SK-N-SH treated with all-trans-retinoic acid at 6 μM for 48 hours (cell line): ENCODE measurements around the gene CLSTN2.

ENCODE experiments used
- ATAC-seq: fragments of 200-7000 bp; cut with Tn5 transposase; 3 replicates; pipeline ENCODE4 v1.9.1; 2020; ENCODE audit warnings: mild to moderate bottlenecking, moderate library complexity
- ARNTL ChIP-seq: fragments of 450-650 bp; formaldehyde crosslinking; IDR thresholded peaks from 2 replicates; pipeline ENCODE4 v1.5.0; 2020; ENCODE audit warnings: low read depth, mild to moderate bottlenecking, moderate library complexity, borderline replicate concordance
- BACH2 ChIP-seq: fragments of 250-450 bp; sonication (Bioruptor Pico); IDR thresholded peaks from 2 replicates; pipeline ENCODE4 v1.9.0; 2021; ENCODE audit warnings: mild to moderate bottlenecking, borderline replicate concordance
- CSDC2 ChIP-seq: fragments of 250-450 bp; sonication (Bioruptor Pico); IDR thresholded peaks from 2 replicates; pipeline ENCODE4 v1.5.0; 2020; ENCODE audit warnings: mild to moderate bottlenecking, moderate library complexity
- ESRRG ChIP-seq: fragments of 250-450 bp; sonication (Bioruptor Pico); IDR thresholded peaks from 2 replicates; pipeline ENCODE4 v1.6.1; 2021; ENCODE audit warnings: mild to moderate bottlenecking
- GLIS3 ChIP-seq: fragments of 250-450 bp; sonication (Bioruptor Pico); IDR thresholded peaks from 2 replicates; pipeline ENCODE4 v1.5.0; 2020; ENCODE audit warnings: mild to moderate bottlenecking, moderate library complexity
- ISL1 ChIP-seq: fragments of 250-450 bp; sonication (Bioruptor Pico); IDR thresholded peaks from 2 replicates; pipeline ENCODE4 v2.1.2; 2022; ENCODE audit warnings: mild to moderate bottlenecking, moderate library complexity
- PPARA ChIP-seq: fragments of 250-450 bp; sonication (Bioruptor Pico); IDR thresholded peaks from 2 replicates; pipeline ENCODE4 v1.5.0; 2020; ENCODE audit warnings: mild to moderate bottlenecking, borderline replicate concordance
- RARB ChIP-seq: fragments of 250-450 bp; sonication (Bioruptor Pico); IDR thresholded peaks from 2 replicates; pipeline ENCODE4 v1.8.0; 2021; ENCODE audit warnings: mild to moderate bottlenecking, moderate library complexity
- TCF4 ChIP-seq: fragments of 250-450 bp; sonication (Bioruptor Pico); IDR thresholded peaks from 2 replicates; pipeline ENCODE4 v1.8.0; 2021; ENCODE audit warnings: mild to moderate bottlenecking, moderate library complexity, borderline replicate concordance
- TOX ChIP-seq: fragments of 250-450 bp; sonication (Bioruptor Pico); IDR thresholded peaks from 2 replicates; pipeline ENCODE4 v1.8.0; 2021; ENCODE audit warnings: mild to moderate bottlenecking, moderate library complexity, borderline replicate concordance
- ZC3H10 ChIP-seq: fragments of 250-450 bp; sonication (Bioruptor Pico); IDR thresholded peaks from 2 replicates; pipeline ENCODE4 v1.5.1; 2021; ENCODE audit warnings: mild to moderate bottlenecking, moderate library complexity
- ZFP3 ChIP-seq: fragments of 250-450 bp; sonication (Bioruptor Pico); IDR thresholded peaks from 2 replicates; pipeline ENCODE4 v1.5.0; 2020; ENCODE audit warnings: mild to moderate bottlenecking, moderate library complexity
- ZFP30 ChIP-seq: fragments of 450-650 bp; formaldehyde crosslinking; IDR thresholded peaks from 2 replicates; pipeline ENCODE4 v1.5.0; 2022; ENCODE audit warnings: mild to moderate bottlenecking, moderate library complexity
- ZNF565 ChIP-seq: fragments of 450-650 bp; formaldehyde crosslinking; conservative IDR thresholded peaks from 2 replicates; pipeline ENCODE4 v1.5.0; 2020; ENCODE audit warnings: low read depth, mild to moderate bottlenecking, moderate library complexity
- ZNF70 ChIP-seq: fragments of 450-650 bp; formaldehyde crosslinking; IDR thresholded peaks from 2 replicates; pipeline ENCODE4 v1.5.0; 2020; ENCODE audit warnings: mild to moderate bottlenecking, moderate library complexity
- ZNF8 ChIP-seq: fragments of 450-650 bp; formaldehyde crosslinking; IDR thresholded peaks from 2 replicates; pipeline ENCODE4 v1.5.0; 2020; ENCODE audit warnings: mild to moderate bottlenecking, moderate library complexity
- TF ChIP-seq, protein P1 (sequence below): fragments of 250-450 bp; sonication (Bioruptor Pico); IDR thresholded peaks from 2 replicates; pipeline ENCODE4 v1.5.1; 2021; ENCODE audit warnings: mild to moderate bottlenecking, moderate library complexity
- TF ChIP-seq, protein P2 (sequence below): fragments of 250-450 bp; sonication (Bioruptor Pico); IDR thresholded peaks from 2 replicates; pipeline ENCODE4 v1.8.0; 2020; ENCODE audit warnings: mild to moderate bottlenecking, moderate library complexity, borderline replicate concordance
- TF ChIP-seq, protein P3 (sequence below): fragments of 250-450 bp; sonication (Bioruptor Pico); IDR thresholded peaks from 2 replicates; pipeline ENCODE4 v1.5.0; 2020; ENCODE audit warnings: mild to moderate bottlenecking, moderate library complexity
- TF ChIP-seq, protein P4 (sequence below): fragments of 250-450 bp; sonication (Bioruptor Pico); IDR thresholded peaks from 2 replicates; pipeline ENCODE4 v1.8.0; 2021; ENCODE audit warnings: low read depth, mild to moderate bottlenecking, moderate library complexity, borderline replicate concordance
- TF ChIP-seq, protein P5 (sequence below): fragments of 250-450 bp; sonication (Bioruptor Pico); IDR thresholded peaks from 2 replicates; pipeline ENCODE4 v1.5.1; 2020; ENCODE audit warnings: low read depth, mild to moderate bottlenecking, moderate library complexity

Gene CLSTN2

DNA sequence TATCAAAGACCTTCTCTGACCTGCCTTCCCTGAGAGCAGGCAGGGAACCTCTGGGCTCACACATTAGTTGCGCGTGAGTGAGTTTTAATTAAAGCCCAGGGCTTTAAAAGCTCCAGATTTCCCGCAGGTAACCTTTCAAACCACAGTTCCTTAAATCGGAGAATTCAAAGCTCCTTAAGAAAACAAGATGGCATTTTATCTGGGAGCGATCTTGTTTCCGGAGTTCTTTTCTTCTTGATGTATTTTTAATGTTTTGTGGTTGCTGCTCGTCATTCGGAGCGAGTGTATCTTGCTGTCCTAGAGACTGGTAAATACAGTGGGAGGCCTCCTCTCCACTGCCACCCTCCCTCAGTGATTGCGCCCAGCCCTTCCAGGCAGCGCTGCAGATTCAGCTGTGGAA, 284.3 kb downstream of the CLSTN2 start:
- no peak for TF ChIP-seq GLIS3 (CRISPR knock-in tag)
- TF ChIP-seq, protein P1, sequence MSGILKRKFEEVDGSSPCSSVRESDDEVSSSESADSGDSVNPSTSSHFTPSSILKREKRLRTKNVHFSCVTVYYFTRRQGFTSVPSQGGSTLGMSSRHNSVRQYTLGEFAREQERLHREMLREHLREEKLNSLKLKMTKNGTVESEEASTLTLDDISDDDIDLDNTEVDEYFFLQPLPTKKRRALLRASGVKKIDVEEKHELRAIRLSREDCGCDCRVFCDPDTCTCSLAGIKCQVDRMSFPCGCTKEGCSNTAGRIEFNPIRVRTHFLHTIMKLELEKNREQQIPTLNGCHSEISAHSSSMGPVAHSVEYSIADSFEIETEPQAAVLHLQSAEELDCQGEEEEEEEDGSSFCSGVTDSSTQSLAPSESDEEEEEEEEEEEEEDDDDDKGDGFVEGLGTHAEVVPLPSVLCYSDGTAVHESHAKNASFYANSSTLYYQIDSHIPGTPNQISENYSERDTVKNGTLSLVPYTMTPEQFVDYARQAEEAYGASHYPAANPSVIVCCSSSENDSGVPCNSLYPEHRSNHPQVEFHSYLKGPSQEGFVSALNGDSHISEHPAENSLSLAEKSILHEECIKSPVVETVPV (CRISPR knock-in tag), result no peak
- no peak for TF ChIP-seq ZFP30 (CRISPR knock-in tag)
- TF ChIP-seq TCF4 (CRISPR knock-in tag), result no peak
- TF ChIP-seq, all 23 proteins: peak for 0
- no peak for ATAC-seq

DNA sequence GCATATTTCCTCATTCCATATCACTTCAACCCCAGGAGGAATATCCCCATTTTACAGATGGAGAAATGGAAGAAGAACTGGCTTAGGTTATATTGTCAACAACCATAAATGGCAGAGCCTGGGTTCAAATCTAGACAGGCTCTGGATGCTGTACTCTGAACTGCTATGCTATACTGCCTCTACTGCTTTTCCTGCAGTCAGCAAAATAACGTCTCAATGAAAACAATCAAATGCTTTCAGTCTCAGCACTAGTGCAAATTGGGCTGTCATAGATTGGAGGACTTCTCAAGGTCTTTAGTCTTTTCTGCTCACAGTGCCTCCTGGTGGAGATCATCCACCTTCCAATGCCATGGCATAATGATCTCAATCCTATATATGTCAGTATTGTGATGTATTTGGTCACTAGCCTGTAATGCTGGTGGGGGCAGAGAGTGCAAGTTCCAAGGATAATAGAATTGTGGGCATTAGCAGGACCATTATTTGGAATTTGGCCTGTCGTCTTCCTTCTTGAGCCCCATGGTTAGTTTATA, 285.0 kb downstream of the CLSTN2 start:
- TF ChIP-seq ZFP30 (CRISPR knock-in tag) (no peak), ZFP3 (no peak), ZNF70 (CRISPR knock-in tag) (no peak), ARNTL (CRISPR knock-in tag) (no peak), TCF4 (CRISPR knock-in tag) (no peak), PPARA (no peak), RARB (CRISPR knock-in tag) (no peak), TOX (CRISPR knock-in tag) (no peak), GLIS3 (CRISPR knock-in tag) (no peak), CSDC2 (CRISPR knock-in tag) (no peak), ESRRG (CRISPR knock-in tag) (no peak), ZNF8 (no peak), ZNF565 (CRISPR knock-in tag) (no peak), ZC3H10 (no peak), ISL1 (CRISPR knock-in tag) (no peak)
- TF ChIP-seq, protein P2, sequence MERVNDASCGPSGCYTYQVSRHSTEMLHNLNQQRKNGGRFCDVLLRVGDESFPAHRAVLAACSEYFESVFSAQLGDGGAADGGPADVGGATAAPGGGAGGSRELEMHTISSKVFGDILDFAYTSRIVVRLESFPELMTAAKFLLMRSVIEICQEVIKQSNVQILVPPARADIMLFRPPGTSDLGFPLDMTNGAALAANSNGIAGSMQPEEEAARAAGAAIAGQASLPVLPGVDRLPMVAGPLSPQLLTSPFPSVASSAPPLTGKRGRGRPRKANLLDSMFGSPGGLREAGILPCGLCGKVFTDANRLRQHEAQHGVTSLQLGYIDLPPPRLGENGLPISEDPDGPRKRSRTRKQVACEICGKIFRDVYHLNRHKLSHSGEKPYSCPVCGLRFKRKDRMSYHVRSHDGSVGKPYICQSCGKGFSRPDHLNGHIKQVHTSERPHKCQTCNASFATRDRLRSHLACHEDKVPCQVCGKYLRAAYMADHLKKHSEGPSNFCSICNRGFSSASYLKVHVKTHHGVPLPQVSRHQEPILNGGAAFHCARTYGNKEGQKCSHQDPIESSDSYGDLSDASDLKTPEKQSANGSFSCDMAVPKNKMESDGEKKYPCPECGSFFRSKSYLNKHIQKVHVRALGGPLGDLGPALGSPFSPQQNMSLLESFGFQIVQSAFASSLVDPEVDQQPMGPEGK (CRISPR knock-in tag), result no peak
- TF ChIP-seq, protein P1 (CRISPR knock-in tag), result no peak
- TF ChIP-seq, protein P3, sequence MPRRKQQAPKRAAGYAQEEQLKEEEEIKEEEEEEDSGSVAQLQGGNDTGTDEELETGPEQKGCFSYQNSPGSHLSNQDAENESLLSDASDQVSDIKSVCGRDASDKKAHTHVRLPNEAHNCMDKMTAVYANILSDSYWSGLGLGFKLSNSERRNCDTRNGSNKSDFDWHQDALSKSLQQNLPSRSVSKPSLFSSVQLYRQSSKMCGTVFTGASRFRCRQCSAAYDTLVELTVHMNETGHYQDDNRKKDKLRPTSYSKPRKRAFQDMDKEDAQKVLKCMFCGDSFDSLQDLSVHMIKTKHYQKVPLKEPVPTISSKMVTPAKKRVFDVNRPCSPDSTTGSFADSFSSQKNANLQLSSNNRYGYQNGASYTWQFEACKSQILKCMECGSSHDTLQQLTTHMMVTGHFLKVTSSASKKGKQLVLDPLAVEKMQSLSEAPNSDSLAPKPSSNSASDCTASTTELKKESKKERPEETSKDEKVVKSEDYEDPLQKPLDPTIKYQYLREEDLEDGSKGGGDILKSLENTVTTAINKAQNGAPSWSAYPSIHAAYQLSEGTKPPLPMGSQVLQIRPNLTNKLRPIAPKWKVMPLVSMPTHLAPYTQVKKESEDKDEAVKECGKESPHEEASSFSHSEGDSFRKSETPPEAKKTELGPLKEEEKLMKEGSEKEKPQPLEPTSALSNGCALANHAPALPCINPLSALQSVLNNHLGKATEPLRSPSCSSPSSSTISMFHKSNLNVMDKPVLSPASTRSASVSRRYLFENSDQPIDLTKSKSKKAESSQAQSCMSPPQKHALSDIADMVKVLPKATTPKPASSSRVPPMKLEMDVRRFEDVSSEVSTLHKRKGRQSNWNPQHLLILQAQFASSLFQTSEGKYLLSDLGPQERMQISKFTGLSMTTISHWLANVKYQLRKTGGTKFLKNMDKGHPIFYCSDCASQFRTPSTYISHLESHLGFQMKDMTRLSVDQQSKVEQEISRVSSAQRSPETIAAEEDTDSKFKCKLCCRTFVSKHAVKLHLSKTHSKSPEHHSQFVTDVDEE, result no peak
- TF ChIP-seq, protein P4, sequence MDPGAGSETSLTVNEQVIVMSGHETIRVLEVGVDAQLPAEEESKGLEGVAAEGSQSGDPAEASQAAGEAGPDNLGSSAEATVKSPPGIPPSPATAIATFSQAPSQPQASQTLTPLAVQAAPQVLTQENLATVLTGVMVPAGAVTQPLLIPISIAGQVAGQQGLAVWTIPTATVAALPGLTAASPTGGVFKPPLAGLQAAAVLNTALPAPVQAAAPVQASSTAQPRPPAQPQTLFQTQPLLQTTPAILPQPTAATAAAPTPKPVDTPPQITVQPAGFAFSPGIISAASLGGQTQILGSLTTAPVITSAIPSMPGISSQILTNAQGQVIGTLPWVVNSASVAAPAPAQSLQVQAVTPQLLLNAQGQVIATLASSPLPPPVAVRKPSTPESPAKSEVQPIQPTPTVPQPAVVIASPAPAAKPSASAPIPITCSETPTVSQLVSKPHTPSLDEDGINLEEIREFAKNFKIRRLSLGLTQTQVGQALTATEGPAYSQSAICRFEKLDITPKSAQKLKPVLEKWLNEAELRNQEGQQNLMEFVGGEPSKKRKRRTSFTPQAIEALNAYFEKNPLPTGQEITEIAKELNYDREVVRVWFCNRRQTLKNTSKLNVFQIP (CRISPR knock-in tag), result no peak
- TF ChIP-seq, protein P5, sequence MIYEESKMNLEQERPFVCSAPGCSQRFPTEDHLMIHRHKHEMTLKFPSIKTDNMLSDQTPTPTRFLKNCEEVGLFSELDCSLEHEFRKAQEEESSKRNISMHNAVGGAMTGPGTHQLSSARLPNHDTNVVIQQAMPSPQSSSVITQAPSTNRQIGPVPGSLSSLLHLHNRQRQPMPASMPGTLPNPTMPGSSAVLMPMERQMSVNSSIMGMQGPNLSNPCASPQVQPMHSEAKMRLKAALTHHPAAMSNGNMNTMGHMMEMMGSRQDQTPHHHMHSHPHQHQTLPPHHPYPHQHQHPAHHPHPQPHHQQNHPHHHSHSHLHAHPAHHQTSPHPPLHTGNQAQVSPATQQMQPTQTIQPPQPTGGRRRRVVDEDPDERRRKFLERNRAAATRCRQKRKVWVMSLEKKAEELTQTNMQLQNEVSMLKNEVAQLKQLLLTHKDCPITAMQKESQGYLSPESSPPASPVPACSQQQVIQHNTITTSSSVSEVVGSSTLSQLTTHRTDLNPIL (CRISPR knock-in tag), result no peak
- TF ChIP-seq, all 23 proteins: peak for 0
- no peak for ATAC-seq

DNA sequence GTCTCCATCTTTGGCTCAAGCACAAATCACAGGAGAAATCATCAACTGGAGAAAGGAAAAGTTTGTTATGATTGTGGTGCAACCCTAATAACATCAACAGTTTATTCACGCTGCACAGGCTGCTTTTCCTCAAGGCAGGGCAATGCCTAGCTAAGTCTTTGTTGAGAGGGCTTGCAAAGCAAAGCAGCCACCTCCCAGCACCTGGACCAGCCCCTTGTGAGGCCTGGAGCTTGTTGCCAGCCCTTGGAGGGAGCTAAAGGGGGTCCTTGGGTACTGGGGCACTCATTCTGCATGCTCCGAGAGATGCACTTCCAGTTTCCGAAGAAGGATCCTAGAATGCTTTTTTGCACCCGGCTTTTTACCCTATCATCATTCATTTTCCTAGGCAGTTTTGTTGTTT, 288.2 kb downstream of the CLSTN2 start:
- ATAC-seq, result no peak
- TF ChIP-seq, protein P4 (CRISPR knock-in tag), result no peak
- TF ChIP-seq RARB (CRISPR knock-in tag), result no peak
- TF ChIP-seq ZNF70 (CRISPR knock-in tag), result no peak
- TF ChIP-seq, protein P5 (CRISPR knock-in tag), result no peak
- TF ChIP-seq, protein P1 (CRISPR knock-in tag), result no peak
- TF ChIP-seq BACH2 (CRISPR knock-in tag), result no peak
- TF ChIP-seq TCF4 (CRISPR knock-in tag), result no peak
- TF ChIP-seq ESRRG (CRISPR knock-in tag), result no peak
- TF ChIP-seq PPARA, result no peak
